ENCODE results near the gene R3HDM4. TPM values are rescaled to one million over a fixed set of nuclear protein-coding genes. Genes with fewer than 3 reads are reported as not detected.

R3HDM4 gene
- total and polyA plus RNA-seq, 9 of the 15 experiments (the other 6 are each of a cell fraction or from before 2014, with no cell fraction given): 3.2 to 154 (median 59.0) TPM

DNA sequence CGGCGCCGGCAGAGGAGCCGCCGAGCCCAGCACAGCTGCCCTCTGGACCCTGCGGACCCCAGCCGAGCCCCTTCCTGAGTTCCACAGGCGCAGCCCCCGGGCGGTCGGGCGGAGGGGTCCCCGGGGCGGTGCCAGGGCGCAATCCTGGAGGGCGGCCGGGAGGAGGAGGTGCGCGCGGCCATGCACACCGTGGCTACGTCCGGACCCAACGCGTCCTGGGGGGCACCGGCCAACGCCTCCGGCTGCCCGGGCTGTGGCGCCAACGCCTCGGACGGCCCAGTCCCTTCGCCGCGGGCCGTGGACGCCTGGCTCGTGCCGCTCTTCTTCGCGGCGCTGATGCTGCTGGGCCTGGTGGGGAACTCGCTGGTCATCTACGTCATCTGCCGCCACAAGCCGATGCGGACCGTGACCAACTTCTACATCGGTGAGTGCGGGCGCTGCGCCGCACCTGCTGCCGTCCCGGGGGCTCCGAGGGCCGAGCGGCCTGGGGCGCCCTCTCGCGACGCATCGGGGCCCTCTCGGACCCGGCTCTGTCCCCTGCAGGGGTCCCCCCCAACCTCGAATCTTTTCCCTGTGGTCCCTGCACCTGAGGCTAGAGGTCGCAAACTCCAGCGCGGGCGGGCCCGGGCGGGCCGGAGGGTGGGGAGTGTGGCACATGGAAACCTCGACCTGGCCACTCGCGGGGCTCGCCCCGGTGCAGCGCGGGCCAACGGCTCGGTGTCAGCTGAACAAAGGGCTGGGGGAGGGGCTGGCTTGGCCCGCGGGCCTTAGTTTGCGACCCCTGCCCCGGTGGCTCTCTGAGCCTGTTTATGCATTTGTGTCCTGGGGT lies 4.5 kb upstream of the R3HDM4 start, which contains the start of gene KISS1R (continued):
- TF ChIP-seq NBN (IDR thresholded peaks at IDR 0.05; ENCODE audit: low read depth) (no peak), KDM5B (IDR thresholded peaks at IDR 0.05; ENCODE audit: insufficient replicate concordance, low read depth, low read length) (no peak), ZNF165 (CRISPR knock-in tag; IDR thresholded peaks at IDR 0.05; ENCODE audit: borderline replicate concordance) (no peak), SNIP1 (IDR thresholded peaks at IDR 0.05; ENCODE audit: low read depth) (no peak), ZNF444 (CRISPR knock-in tag; IDR thresholded peaks at IDR 0.05) (no peak), HCFC1 (IDR thresholded peaks at IDR 0.05; ENCODE audit: low read depth, low read length) (0 out of 2 replicates have a peak, but pooled peaks have one; percentile 18), DACH1 (IDR thresholded peaks at IDR 0.05; ENCODE audit: partially characterized antibody) (peak; percentile 1), MEF2A (IDR thresholded peaks at IDR 0.05; ENCODE audit: control insufficient read depth, low read depth, low read length) (no peak), KLF1 (tag; IDR thresholded peaks at IDR 0.05) (0 out of 2 replicates have a peak, but pooled peaks have one; percentile 26)
- TF ChIP-seq, protein P1, sequence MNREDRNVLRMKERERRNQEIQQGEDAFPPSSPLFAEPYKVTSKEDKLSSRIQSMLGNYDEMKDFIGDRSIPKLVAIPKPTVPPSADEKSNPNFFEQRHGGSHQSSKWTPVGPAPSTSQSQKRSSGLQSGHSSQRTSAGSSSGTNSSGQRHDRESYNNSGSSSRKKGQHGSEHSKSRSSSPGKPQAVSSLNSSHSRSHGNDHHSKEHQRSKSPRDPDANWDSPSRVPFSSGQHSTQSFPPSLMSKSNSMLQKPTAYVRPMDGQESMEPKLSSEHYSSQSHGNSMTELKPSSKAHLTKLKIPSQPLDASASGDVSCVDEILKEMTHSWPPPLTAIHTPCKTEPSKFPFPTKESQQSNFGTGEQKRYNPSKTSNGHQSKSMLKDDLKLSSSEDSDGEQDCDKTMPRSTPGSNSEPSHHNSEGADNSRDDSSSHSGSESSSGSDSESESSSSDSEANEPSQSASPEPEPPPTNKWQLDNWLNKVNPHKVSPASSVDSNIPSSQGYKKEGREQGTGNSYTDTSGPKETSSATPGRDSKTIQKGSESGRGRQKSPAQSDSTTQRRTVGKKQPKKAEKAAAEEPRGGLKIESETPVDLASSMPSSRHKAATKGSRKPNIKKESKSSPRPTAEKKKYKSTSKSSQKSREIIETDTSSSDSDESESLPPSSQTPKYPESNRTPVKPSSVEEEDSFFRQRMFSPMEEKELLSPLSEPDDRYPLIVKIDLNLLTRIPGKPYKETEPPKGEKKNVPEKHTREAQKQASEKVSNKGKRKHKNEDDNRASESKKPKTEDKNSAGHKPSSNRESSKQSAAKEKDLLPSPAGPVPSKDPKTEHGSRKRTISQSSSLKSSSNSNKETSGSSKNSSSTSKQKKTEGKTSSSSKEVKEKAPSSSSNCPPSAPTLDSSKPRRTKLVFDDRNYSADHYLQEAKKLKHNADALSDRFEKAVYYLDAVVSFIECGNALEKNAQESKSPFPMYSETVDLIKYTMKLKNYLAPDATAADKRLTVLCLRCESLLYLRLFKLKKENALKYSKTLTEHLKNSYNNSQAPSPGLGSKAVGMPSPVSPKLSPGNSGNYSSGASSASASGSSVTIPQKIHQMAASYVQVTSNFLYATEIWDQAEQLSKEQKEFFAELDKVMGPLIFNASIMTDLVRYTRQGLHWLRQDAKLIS (CRISPR knock-in tag; IDR thresholded peaks at IDR 0.05): peak; percentile 81
- TF ChIP-seq, protein P2, sequence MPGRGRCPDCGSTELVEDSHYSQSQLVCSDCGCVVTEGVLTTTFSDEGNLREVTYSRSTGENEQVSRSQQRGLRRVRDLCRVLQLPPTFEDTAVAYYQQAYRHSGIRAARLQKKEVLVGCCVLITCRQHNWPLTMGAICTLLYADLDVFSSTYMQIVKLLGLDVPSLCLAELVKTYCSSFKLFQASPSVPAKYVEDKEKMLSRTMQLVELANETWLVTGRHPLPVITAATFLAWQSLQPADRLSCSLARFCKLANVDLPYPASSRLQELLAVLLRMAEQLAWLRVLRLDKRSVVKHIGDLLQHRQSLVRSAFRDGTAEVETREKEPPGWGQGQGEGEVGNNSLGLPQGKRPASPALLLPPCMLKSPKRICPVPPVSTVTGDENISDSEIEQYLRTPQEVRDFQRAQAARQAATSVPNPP (IDR thresholded peaks at IDR 0.05; ENCODE audit: borderline replicate concordance, insufficient read depth, insufficient read length): no peak
- TF ChIP-seq, protein P3, sequence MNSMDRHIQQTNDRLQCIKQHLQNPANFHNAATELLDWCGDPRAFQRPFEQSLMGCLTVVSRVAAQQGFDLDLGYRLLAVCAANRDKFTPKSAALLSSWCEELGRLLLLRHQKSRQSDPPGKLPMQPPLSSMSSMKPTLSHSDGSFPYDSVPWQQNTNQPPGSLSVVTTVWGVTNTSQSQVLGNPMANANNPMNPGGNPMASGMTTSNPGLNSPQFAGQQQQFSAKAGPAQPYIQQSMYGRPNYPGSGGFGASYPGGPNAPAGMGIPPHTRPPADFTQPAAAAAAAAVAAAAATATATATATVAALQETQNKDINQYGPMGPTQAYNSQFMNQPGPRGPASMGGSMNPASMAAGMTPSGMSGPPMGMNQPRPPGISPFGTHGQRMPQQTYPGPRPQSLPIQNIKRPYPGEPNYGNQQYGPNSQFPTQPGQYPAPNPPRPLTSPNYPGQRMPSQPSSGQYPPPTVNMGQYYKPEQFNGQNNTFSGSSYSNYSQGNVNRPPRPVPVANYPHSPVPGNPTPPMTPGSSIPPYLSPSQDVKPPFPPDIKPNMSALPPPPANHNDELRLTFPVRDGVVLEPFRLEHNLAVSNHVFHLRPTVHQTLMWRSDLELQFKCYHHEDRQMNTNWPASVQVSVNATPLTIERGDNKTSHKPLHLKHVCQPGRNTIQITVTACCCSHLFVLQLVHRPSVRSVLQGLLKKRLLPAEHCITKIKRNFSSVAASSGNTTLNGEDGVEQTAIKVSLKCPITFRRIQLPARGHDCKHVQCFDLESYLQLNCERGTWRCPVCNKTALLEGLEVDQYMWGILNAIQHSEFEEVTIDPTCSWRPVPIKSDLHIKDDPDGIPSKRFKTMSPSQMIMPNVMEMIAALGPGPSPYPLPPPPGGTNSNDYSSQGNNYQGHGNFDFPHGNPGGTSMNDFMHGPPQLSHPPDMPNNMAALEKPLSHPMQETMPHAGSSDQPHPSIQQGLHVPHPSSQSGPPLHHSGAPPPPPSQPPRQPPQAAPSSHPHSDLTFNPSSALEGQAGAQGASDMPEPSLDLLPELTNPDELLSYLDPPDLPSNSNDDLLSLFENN (IDR thresholded peaks at IDR 0.05; ENCODE audit: low read depth in 2 of 2, low read length in 2 of 2): no peak
- TF ChIP-seq, protein P4, sequence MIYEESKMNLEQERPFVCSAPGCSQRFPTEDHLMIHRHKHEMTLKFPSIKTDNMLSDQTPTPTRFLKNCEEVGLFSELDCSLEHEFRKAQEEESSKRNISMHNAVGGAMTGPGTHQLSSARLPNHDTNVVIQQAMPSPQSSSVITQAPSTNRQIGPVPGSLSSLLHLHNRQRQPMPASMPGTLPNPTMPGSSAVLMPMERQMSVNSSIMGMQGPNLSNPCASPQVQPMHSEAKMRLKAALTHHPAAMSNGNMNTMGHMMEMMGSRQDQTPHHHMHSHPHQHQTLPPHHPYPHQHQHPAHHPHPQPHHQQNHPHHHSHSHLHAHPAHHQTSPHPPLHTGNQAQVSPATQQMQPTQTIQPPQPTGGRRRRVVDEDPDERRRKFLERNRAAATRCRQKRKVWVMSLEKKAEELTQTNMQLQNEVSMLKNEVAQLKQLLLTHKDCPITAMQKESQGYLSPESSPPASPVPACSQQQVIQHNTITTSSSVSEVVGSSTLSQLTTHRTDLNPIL (CRISPR knock-in tag; IDR thresholded peaks at IDR 0.05): no peak
- TF ChIP-seq, protein P5, sequence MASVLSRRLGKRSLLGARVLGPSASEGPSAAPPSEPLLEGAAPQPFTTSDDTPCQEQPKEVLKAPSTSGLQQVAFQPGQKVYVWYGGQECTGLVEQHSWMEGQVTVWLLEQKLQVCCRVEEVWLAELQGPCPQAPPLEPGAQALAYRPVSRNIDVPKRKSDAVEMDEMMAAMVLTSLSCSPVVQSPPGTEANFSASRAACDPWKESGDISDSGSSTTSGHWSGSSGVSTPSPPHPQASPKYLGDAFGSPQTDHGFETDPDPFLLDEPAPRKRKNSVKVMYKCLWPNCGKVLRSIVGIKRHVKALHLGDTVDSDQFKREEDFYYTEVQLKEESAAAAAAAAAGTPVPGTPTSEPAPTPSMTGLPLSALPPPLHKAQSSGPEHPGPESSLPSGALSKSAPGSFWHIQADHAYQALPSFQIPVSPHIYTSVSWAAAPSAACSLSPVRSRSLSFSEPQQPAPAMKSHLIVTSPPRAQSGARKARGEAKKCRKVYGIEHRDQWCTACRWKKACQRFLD (CRISPR knock-in tag; IDR thresholded peaks at IDR 0.05): peak; percentile 69; the same call in 1 of the 2 replicates

Measured in K562 (cell line).